K562 (cell line): ENCODE data around the gene GINS1. TPM values are rescaled to one million over a fixed set of nuclear protein-coding genes. Genes with fewer than 3 reads are reported as not detected.
A peak's percentile ranks its signal among the peaks of the same experiment; 100 is the strongest.

Source experiments
- ATAC-seq: fragments of 200-7000 bp; cut with Tn5 transposase; 3 replicates; pipeline ENCODE4 v1.9.1; 2020; ENCODE audit warnings: moderate library complexity
- BruUV-seq: library from RNA; stranded (reverse); fragments of 400-500 nt; replicated peaks from 2 replicates; lab custom pipeline; 2021; lab: Mats Ljungman, UMichigan
- CTCF ChIA-PET: fragments of 300-600 bp; formaldehyde crosslinking; extraction: SDS; loops from one replicate; lab custom pipeline; 2021; ENCODE audit warnings: low intra/inter-chr PET ratio; lab: Yijun Ruan, JAX
- POLR2A ChIA-PET: fragments of 300-600, 350-650 bp; sonication (Branson Sonifier 250); formaldehyde crosslinking; extraction: SDS; loops from one replicate; lab custom pipeline; 2021; ENCODE audit warnings: antibody characterized with exemption, inconsistent platforms; lab: Yijun Ruan, JAX
- DNase-seq, 4 experiments: peaks; one replicate each; pipeline versions ENCODE4 v3.0.0 to v3.0.0-alpha.2; 2011 to 2018; ENCODE audit warnings: low spot score in 3 of 4, mixed read lengths in 3 of 4; ENCODE audit errors: extremely low read depth in 1 of 4
- FAIRE-seq: peaks from 2 replicates; lab custom pipeline; 2011; peaks lifted over from hg19 to GRCh38; lab: Jason Lieb, UNC
- H2AFZ ChIP-seq: 2 replicates; pipeline ENCODE4 v1.6.0; 2011; ENCODE audit warnings: low read depth, low read length, control low read depth, inconsistent platforms
- H3K27ac ChIP-seq: fragments of 200-600 bp; 3 replicates; pipeline ENCODE4 v1.8.0; 2011; ENCODE audit warnings: low read depth, mild to moderate bottlenecking, control low read depth, inconsistent platforms, low read length, moderate library complexity, mixed read lengths; ENCODE audit errors: extremely low read depth
- H3K27me3 ChIP-seq, 2 experiments: fragments of 300-600 bp in 1 of 2; 2 replicates in 1 of 2; 3 replicates in 1 of 2; pipeline versions ENCODE4 v1.6.0 to v1.8.0; 2011; ENCODE audit warnings: inconsistent platforms in 2 of 2, low read length in 2 of 2, mild to moderate bottlenecking in 1 of 2, mixed read lengths in 1 of 2, moderate library complexity in 1 of 2; ENCODE audit not compliant: control insufficient read depth in 2 of 2, insufficient read depth in 2 of 2
- H3K36me3 ChIP-seq: fragments of 300-600 bp; 3 replicates; pipeline ENCODE4 v1.8.0; 2011; ENCODE audit warnings: mild to moderate bottlenecking, low read length, inconsistent platforms; ENCODE audit not compliant: control insufficient read depth, insufficient read depth
- H3K4me1 ChIP-seq, 2 experiments: fragments of 200-600 bp in 1 of 2; replicated peaks in 1 of 2; 2 replicates in 1 of 2; 3 replicates in 1 of 2; pipeline versions ENCODE4 v1.5.1 to v1.8.0; 2011; ENCODE audit warnings: inconsistent platforms in 2 of 2, low read length in 2 of 2, mild to moderate bottlenecking in 1 of 2, mixed read lengths in 1 of 2, moderate library complexity in 1 of 2; ENCODE audit not compliant: control insufficient read depth in 2 of 2, insufficient read depth in 2 of 2
- H3K4me2 ChIP-seq: 2 replicates; pipeline ENCODE4 v1.6.1; 2011; ENCODE audit warnings: low read length, control low read depth, inconsistent platforms, mixed read lengths; ENCODE audit not compliant: insufficient read depth
- H3K4me3 ChIP-seq: fragments of 200-600 bp; sonication (generic), shearing (Covaris generic); 2 replicates; pipeline ENCODE4 v1.5.1; 2016; ENCODE audit warnings: control low read depth, inconsistent platforms
- H3K79me2 ChIP-seq: fragments of 200-600 bp; 3 replicates; pipeline ENCODE4 v1.8.0; 2011; ENCODE audit warnings: low read length, inconsistent platforms; ENCODE audit not compliant: control insufficient read depth, insufficient read depth
- H3K9ac ChIP-seq, 2 experiments: 2 replicates each; pipeline versions ENCODE4 v1.6.0 to v1.6.1; 2011; ENCODE audit warnings: low read depth in 2 of 2, low read length in 2 of 2, control low read depth in 1 of 2, inconsistent platforms in 1 of 2, mild to moderate bottlenecking in 1 of 2, mixed read lengths in 1 of 2; ENCODE audit not compliant: insufficient read depth in 1 of 2
- H3K9me1 ChIP-seq: one replicate; pipeline ENCODE4 v1.6.0; 2011; ENCODE audit warnings: inconsistent platforms, mild to moderate bottlenecking, low read length, moderate library complexity; ENCODE audit not compliant: control insufficient read depth, insufficient read depth
- H3K9me3 ChIP-seq: replicated peaks from 2 replicates; pipeline ENCODE4 v1.5.1; 2011; ENCODE audit warnings: low read depth, low read length, inconsistent platforms; ENCODE audit not compliant: control insufficient read depth, insufficient read depth
- H4K20me1 ChIP-seq: replicated peaks from 2 replicates; pipeline ENCODE4 v1.6.1; 2011; ENCODE audit warnings: low read length, inconsistent platforms, mixed read lengths; ENCODE audit not compliant: control insufficient read depth, insufficient read depth
- HNRNPK ChIP-seq: fragments of 200-400 bp; formaldehyde crosslinking; IDR thresholded peaks from one replicate; pipeline ENCODE4 v1.6.1; 2018; ENCODE audit warnings: mild to moderate bottlenecking, low read depth, low read length; ENCODE audit not compliant: poor library complexity, severe bottlenecking
- MLX ChIP-seq, 2 experiments: fragments of 450-650 bp in 1 of 2; sonication (generic) in 1 of 2; formaldehyde crosslinking; conservative IDR thresholded peaks; 2 replicates each; pipeline versions ENCODE4 v1.4.0 to v1.8.1; 2020 to 2022; ENCODE audit warnings: mild to moderate bottlenecking in 1 of 2, missing genetic modification reagents in 1 of 2
- PHTF2 ChIP-seq: fragments of 250-450 bp; sonication (Bioruptor Pico); IDR thresholded peaks from 2 replicates; pipeline ENCODE4 v1.5.0; 2021; ENCODE audit warnings: mild to moderate bottlenecking
- SMAD4 ChIP-seq: fragments of 250-450 bp; sonication (Bioruptor Pico); conservative IDR thresholded peaks from 2 replicates; pipeline ENCODE4 v1.8.0; 2021; ENCODE audit warnings: inconsistent platforms, mild to moderate bottlenecking, moderate library complexity
- TAF7 ChIP-seq: fragments of 450-650 bp; IDR thresholded peaks from 2 replicates; pipeline ENCODE4 v1.6.1; 2016; ENCODE audit warnings: missing genetic modification characterization, missing compliant biosample characterization
- TCF3 ChIP-seq: sonication (generic); formaldehyde crosslinking; IDR thresholded peaks from 2 replicates; pipeline ENCODE4 v1.4.0; 2020; ENCODE audit warnings: mild to moderate bottlenecking, missing genetic modification reagents
- ZNF766 ChIP-seq: fragments of 200-800 bp; sonication (Bioruptor generic); conservative IDR thresholded peaks from 2 replicates; pipeline ENCODE4 v1.6.1; 2016; ENCODE audit warnings: missing genetic modification characterization, missing compliant biosample characterization
- WGBS: fragments of 100-300 bp; shearing (Covaris generic); methylation state at CpG from one replicate; pipeline ENCODE4 v1.1.6; 2016; ENCODE audit warnings: low coverage, mixed read lengths; ENCODE audit not compliant: insufficient coverage; ENCODE audit errors: missing lambda C conversion rate; 5-methylcytosine and 5-hydroxymethylcytosine counted together
- in situ Hi-C: fragments of 300-500 bp; cut with MboI; formaldehyde crosslinking; loops from 4 replicates; pipeline ENCODE4 v1.15.0; 2018; ENCODE audit warnings: inconsistent platforms, mixed read lengths
- intact Hi-C: fragments of 100-400 bp; cut with micrococcal nuclease; formaldehyde crosslinking; loops from 2 replicates; pipeline ENCODE4 v1.14.2; 2022
- polyA plus RNA-seq, 8 experiments: library from polyadenylated mRNA; depleted of rRNA in 4 of 8; stranded (reverse) in 5 of 8; unstranded in 3 of 8; fragments of >200 nt; fragmentation: Nextera tagmentation in 2 of 8; fragmentation: Illumina TruSeq in 1 of 8; extraction: Ambion mirVana in 2 of 8; extraction: Trizol in 1 of 8; gene quantifications; 2 replicates each; pipeline versions ENCODE4 v1.2.1 to v1.2.3, GENCODE V29; 2011 to 2014; ENCODE audit warnings: inconsistent platforms in 1 of 8, missing spikeins in 1 of 8
- total RNA-seq, 7 experiments: library from RNA; depleted of rRNA in 6 of 7; stranded (reverse); fragments of >200 nt in 6 of 7; fragmentation: Illumina TruSeq in 2 of 7; extraction: Trizol in 2 of 7; gene quantifications; 2 replicates each; pipeline versions ENCODE4 v1.2.1 to v1.2.3, GENCODE V29; 2011 to 2021; ENCODE audit warnings: low replicate concordance in 1 of 7

GINS1 gene
- total and polyA plus RNA-seq, 9 of the 15 experiments (the other 6 are each of a cell fraction or from before 2014, with no cell fraction given): 13.1 to 31.8 (median 24.1) TPM

- TF ChIP-seq MLX (CRISPR knock-in tag; conservative IDR thresholded peaks at IDR 0.05): no peak
- no peak for TF ChIP-seq TCF3 (CRISPR knock-in tag)
- no peak for TF ChIP-seq TAF7 (tag)
- no peak for TF ChIP-seq PHTF2
These were observed 46.2 kb upstream of the GINS1 start (continued) for GRCh38 chr20:25361287-25361683.

GRCh38 chr20:25364180-25364788, 43.2 kb upstream of the GINS1 start:
- no peak for DNase-seq
- Histone ChIP-seq H3K36me3 (no peaks in the 10 kb centered on the region; the same call in 2 of the 3 replicates), H3K4me1 (no peaks in the 10 kb centered on the region; a peak in 2 of 5 replicates), H4K20me1 (no peaks in the 10 kb centered on the region), H3K4me2 (no peak overlapping the region), H3K9ac (no peak overlapping the region), H3K9me3 (no peaks in the 10 kb centered on the region), H2AFZ (no peak overlapping the region), H3K79me2 (no peaks in the 10 kb centered on the region), H3K27me3 (no peaks in the 10 kb centered on the region), H3K9me1 (no peaks in the 10 kb centered on the region), H3K4me3 (no peak overlapping the region), H3K27ac (no peak overlapping the region)
- WGBS: 63% methylated on average over 3 of the region's 3 CpGs
- in situ Hi-C loops (no loop called here), intact Hi-C loops (no loop called here)
- ATAC-seq: no peak
- TF ChIP-seq ZNF766: peak; percentile 47; the same call in 1 of the 2 replicates
- TF ChIP-seq SMAD4 (CRISPR knock-in tag): no peak
- TF ChIP-seq HNRNPK: no peak
- CTCF ChIA-PET: no interaction called here
- no peak for FAIRE-seq
- POLR2A ChIA-PET: no interaction called here
- no TSS peak for BruUV-seq
